ENCODE data around the gene PCBP3. TPM values are rescaled to one million over a fixed set of nuclear protein-coding genes. Genes with fewer than 3 reads are reported as not detected.

Gene PCBP3
- total RNA-seq, 1 donor from 2014 or later: not detected

GRCh38 chr21:45940621-45941337 is 297.3 kb downstream of the PCBP3 start:
- DNase-seq (ENCODE audit: low read depth): no peak
- TF ChIP-seq, protein P1, sequence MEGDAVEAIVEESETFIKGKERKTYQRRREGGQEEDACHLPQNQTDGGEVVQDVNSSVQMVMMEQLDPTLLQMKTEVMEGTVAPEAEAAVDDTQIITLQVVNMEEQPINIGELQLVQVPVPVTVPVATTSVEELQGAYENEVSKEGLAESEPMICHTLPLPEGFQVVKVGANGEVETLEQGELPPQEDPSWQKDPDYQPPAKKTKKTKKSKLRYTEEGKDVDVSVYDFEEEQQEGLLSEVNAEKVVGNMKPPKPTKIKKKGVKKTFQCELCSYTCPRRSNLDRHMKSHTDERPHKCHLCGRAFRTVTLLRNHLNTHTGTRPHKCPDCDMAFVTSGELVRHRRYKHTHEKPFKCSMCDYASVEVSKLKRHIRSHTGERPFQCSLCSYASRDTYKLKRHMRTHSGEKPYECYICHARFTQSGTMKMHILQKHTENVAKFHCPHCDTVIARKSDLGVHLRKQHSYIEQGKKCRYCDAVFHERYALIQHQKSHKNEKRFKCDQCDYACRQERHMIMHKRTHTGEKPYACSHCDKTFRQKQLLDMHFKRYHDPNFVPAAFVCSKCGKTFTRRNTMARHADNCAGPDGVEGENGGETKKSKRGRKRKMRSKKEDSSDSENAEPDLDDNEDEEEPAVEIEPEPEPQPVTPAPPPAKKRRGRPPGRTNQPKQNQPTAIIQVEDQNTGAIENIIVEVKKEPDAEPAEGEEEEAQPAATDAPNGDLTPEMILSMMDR (IDR thresholded peaks at IDR 0.05; ENCODE audit: insufficient read depth, low read length, severe bottlenecking): no peak
- no peak for FAIRE-seq
- Histone ChIP-seq H3K36me3 (ENCODE audit: control insufficient read depth, insufficient read depth, low read length) (no peaks in the 10 kb centered on the region), H3K27me3 (ENCODE audit: control insufficient read depth, insufficient read depth, low read length) (no peaks in the 10 kb centered on the region), H3K4me3 (ENCODE audit: low read depth, low read length) (no peak overlapping the region)

DNA sequence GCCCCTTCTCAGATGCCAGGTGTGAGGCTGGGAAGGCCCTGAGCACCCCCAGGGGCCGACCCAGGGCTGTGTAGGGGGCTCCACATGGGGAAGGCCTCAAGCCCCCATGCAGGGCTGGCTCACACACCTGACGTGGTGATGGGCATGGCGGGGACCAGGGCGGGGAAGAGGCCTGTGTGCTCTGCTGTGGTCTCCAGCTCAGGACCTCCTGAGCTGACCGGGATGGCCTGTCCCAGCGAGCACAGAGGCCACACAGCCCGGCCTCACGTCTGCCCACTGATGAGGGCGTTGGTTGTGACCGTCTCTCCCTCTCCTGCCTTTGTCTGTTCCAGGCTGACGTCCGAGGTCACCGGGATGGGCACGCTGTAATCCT is 297.8 kb downstream of the PCBP3 start:
- Histone ChIP-seq H3K36me3 (ENCODE audit: control insufficient read depth, insufficient read depth, low read length) (no peaks in the 10 kb centered on the region), H3K27me3 (ENCODE audit: control insufficient read depth, insufficient read depth, low read length) (no peaks in the 10 kb centered on the region), H3K4me3 (ENCODE audit: low read depth, low read length) (no peak overlapping the region)
- FAIRE-seq (no peak), DNase-seq (ENCODE audit: low read depth) (no peak)
- TF ChIP-seq, protein P1 (IDR thresholded peaks at IDR 0.05; ENCODE audit: insufficient read depth, low read length, severe bottlenecking): no peak

DNA sequence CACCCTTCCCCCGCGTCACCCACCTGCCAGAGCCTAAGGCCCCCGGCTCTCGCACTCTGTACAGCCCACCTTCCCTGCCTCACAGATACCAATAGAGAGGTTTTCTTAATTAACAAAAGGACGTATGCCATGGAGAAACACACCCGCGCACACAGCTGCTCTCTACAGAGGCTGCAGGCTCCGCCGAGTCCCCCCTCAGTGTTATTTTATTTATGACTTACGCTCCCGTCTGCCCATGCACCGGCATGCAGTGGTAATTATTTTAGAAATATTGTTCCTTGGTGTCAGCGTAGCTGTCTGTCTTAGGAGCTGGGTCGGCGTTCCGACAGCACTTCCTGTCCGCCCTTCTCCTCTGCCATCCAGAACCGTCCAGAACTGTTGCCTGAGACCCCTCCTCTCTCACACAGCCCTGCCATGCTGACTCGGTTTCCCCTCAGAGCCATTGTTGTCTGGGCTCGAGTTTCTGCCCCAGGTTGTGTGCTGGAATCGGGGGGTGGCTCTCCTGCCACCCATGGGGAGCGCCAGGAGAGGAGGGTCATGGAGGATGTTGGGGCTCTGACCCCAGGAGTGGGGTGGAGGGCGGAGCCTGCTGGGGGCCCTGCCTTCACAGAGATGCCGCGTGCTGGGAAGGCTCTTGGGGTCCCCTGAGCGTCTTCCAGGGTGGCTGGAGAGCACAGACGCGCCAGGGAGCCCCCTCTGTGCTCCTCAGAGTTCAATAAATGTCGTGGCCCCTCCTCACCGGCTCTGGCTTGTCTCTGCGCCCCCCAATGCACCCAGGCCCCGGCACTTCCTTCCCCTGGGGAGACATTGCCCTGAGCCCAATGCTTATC is 298.4 kb downstream of the PCBP3 start:
- DNase-seq (ENCODE audit: low read depth) (no peak), FAIRE-seq (no peak)

DNA sequence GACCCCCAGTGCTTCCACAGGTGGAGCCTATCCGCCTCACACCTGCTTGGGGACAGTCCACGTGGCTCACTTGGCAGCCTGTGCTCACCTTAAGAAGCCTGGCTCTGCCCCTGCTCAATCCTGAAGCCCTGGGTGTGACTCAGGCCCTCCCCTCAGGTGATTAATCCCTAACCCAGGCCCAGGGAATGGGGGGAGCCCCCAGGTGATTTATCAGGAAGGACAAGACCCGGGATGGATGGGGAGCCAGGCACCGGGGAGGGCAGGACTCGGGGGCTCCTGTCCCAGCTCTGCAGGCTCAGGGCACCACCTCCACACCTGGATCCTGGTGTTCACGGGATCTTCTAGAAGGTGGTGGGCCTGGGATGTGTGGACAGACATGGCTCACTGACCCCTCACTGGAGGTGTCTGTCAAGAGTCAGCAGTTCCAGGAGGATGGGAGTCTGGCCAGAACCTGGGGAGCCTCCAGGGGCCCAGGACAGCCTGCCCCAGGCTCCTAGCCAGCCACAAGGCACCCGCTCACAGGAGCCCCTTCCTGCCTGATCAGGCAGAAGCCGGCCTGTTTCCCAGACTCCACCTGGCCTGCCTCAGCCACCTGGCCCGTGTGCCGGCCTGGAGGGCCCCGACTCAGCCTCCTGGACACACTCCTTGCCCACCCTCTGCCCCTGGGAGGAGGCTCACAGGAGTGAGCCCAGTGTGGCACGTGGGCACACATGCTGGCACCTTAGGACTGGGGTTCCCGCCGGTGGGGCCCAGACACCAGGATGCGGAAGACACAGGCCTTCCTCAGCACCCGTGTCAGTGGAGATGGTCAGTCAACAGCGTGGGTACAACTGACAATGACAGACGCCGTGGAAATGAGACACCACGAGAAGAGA is 299.5 kb downstream of the PCBP3 start:
- TF ChIP-seq, protein P1 (IDR thresholded peaks at IDR 0.05; ENCODE audit: insufficient read depth, low read length, severe bottlenecking): no peak
- Histone ChIP-seq H3K27me3 (ENCODE audit: control insufficient read depth, insufficient read depth, low read length) (no peaks in the 10 kb centered on the region), H3K36me3 (ENCODE audit: control insufficient read depth, insufficient read depth, low read length) (no peaks in the 10 kb centered on the region), H3K4me3 (ENCODE audit: low read depth, low read length) (no peak overlapping the region)
- DNase-seq (ENCODE audit: low read depth) (no peak), FAIRE-seq (peak; percentile 18)

More for the DNA sequence above, 298.4 kb downstream of the PCBP3 start:
- Histone ChIP-seq H3K4me3 (ENCODE audit: low read depth, low read length) (no peak overlapping the region), H3K27me3 (ENCODE audit: control insufficient read depth, insufficient read depth, low read length) (no peaks in the 10 kb centered on the region), H3K36me3 (ENCODE audit: control insufficient read depth, insufficient read depth, low read length) (no peaks in the 10 kb centered on the region)
- TF ChIP-seq, protein P1 (IDR thresholded peaks at IDR 0.05; ENCODE audit: insufficient read depth, low read length, severe bottlenecking): no peak

- no peak overlapping the region for H3K4me3 ChIP-seq (ENCODE audit: low read depth, low read length)
- TF ChIP-seq, protein P1 (IDR thresholded peaks at IDR 0.05; ENCODE audit: insufficient read depth, low read length, severe bottlenecking): no peak
- H3K27me3 ChIP-seq (ENCODE audit: control insufficient read depth, insufficient read depth, low read length): no peaks in the 10 kb centered on the region
- no peaks in the 10 kb centered on the region for H3K36me3 ChIP-seq (ENCODE audit: control insufficient read depth, insufficient read depth, low read length)
- FAIRE-seq (no peak), DNase-seq (ENCODE audit: low read depth) (no peak)
Measured at GRCh38 chr21:45943630-45944540, 300.4 kb downstream of the PCBP3 start.

All from bronchial epithelial cell (primary cell).